ENCODE data around the gene SPAST.
"Not testable (repeated sequence)": the region's sequence is repeated elsewhere in the genome, so short reads cannot be mapped to it uniquely, and the experiment has no call there.

Gene SPAST

GRCh38 chr2:32063310-32064020, at the start of gene SPAST:
SPAST (plus strand) TSS chr2:32063556; CDS start chr2:32063832, 276 bp downstream.
- peak within 1 kb of the TSS; percentile 90 for H3K4me3 ChIP-seq (ENCODE audit: low read length)
- H3K36me3 ChIP-seq (replicated peaks; ENCODE audit: low read depth, low read length): no peaks in the 10 kb centered on the region
- no peaks in the 10 kb centered on the region for H4K20me1 ChIP-seq (ENCODE audit: insufficient read depth, low read length)
- TF ChIP-seq EZH2phosphoT487 (IDR thresholded peaks at IDR 0.05; ENCODE audit: low read depth): no peak
- no peak for TF ChIP-seq CTCF (IDR thresholded peaks at IDR 0.05; ENCODE audit: low read depth, low read length)
- H3K4me2 ChIP-seq (ENCODE audit: low read length): peak within 1 kb of the TSS; percentile 86
- H2AFZ ChIP-seq (ENCODE audit: low read depth, low read length): peak within 1 kb of the TSS; percentile 96
- H3K9ac ChIP-seq (ENCODE audit: low read length): peak within 1 kb of the TSS; percentile 91
- H3K27ac ChIP-seq (ENCODE audit: low read length): peak within 1 kb of the TSS; percentile 79
- H3K4me1 ChIP-seq (ENCODE audit: low read length): peaks cover 12% of the 10 kb centered on the region
- H3K27me3 ChIP-seq (ENCODE audit: low read depth, low read length): no peaks in the 10 kb centered on the region
- H3K79me2 ChIP-seq (ENCODE audit: low read length): peaks cover 12% of the 10 kb centered on the region
- no peaks in the 10 kb centered on the region; the same call in 1 of the 2 replicates for H3K9me3 ChIP-seq (ENCODE audit: insufficient read depth, low read length)

- not testable (repeated sequence) for H3K36me3 ChIP-seq (replicated peaks; ENCODE audit: low read depth, low read length); H3K9me3 ChIP-seq (ENCODE audit: insufficient read depth, low read length); H3K9ac ChIP-seq (ENCODE audit: low read length); H4K20me1 ChIP-seq (ENCODE audit: insufficient read depth, low read length); H3K4me1 ChIP-seq (ENCODE audit: low read length); H3K27me3 ChIP-seq (ENCODE audit: low read depth, low read length); H2AFZ ChIP-seq (ENCODE audit: low read depth, low read length); H3K4me2 ChIP-seq (ENCODE audit: low read length); H3K79me2 ChIP-seq (ENCODE audit: low read length); H3K27ac ChIP-seq (ENCODE audit: low read length); H3K4me3 ChIP-seq (ENCODE audit: low read length)
Measured at GRCh38 chr2:32018789-32019482, 44.4 kb upstream of the SPAST start.

GRCh38 chr2:32034198-32034887, 29.0 kb upstream of the SPAST start:
- H3K36me3 ChIP-seq (replicated peaks; ENCODE audit: low read depth, low read length); H2AFZ ChIP-seq (ENCODE audit: low read depth, low read length); H3K27me3 ChIP-seq (ENCODE audit: low read depth, low read length); H3K9me3 ChIP-seq (ENCODE audit: insufficient read depth, low read length); H3K27ac ChIP-seq (ENCODE audit: low read length); H4K20me1 ChIP-seq (ENCODE audit: insufficient read depth, low read length); H3K79me2 ChIP-seq (ENCODE audit: low read length); H3K4me3 ChIP-seq (ENCODE audit: low read length); H3K4me2 ChIP-seq (ENCODE audit: low read length); H3K9ac ChIP-seq (ENCODE audit: low read length): not testable (repeated sequence)
- peaks cover 13% of the 10 kb centered on the region for H3K4me1 ChIP-seq (ENCODE audit: low read length)

GRCh38 chr2:32039447-32040219, 23.7 kb upstream of the SPAST start, which contains the start of gene DPY30:
DPY30 (minus strand) TSS chr2:32039805; CDS start chr2:32039456, 349 bp downstream.
- Histone ChIP-seq H3K9me3 (ENCODE audit: insufficient read depth, low read length) (no peaks in the 10 kb centered on the region), H3K9ac (ENCODE audit: low read length) (peak within 1 kb of the TSS; percentile 84), H3K36me3 (replicated peaks; ENCODE audit: low read depth, low read length) (no peaks in the 10 kb centered on the region), H3K79me2 (ENCODE audit: low read length) (peaks cover 10% of the 10 kb centered on the region), H3K4me1 (ENCODE audit: low read length) (peaks cover 9% of the 10 kb centered on the region), H4K20me1 (ENCODE audit: insufficient read depth, low read length) (no peaks in the 10 kb centered on the region), H3K27ac (ENCODE audit: low read length) (peak within 1 kb of the TSS; percentile 74), H3K27me3 (ENCODE audit: low read depth, low read length) (no peaks in the 10 kb centered on the region), H2AFZ (ENCODE audit: low read depth, low read length) (peak within 1 kb of the TSS; percentile 98), H3K4me2 (ENCODE audit: low read length) (peak within 1 kb of the TSS; percentile 97), H3K4me3 (ENCODE audit: low read length) (peak within 1 kb of the TSS; percentile 95)
- TF ChIP-seq CTCF (IDR thresholded peaks at IDR 0.05; ENCODE audit: low read depth, low read length) (0 out of 2 replicates have a peak, but pooled peaks have one; percentile 4), EZH2phosphoT487 (IDR thresholded peaks at IDR 0.05; ENCODE audit: low read depth) (no peak)

All from OCI-LY3 (cell line).